ENCODE results near the gene KDM4C.

The KDM4C gene

DNA sequence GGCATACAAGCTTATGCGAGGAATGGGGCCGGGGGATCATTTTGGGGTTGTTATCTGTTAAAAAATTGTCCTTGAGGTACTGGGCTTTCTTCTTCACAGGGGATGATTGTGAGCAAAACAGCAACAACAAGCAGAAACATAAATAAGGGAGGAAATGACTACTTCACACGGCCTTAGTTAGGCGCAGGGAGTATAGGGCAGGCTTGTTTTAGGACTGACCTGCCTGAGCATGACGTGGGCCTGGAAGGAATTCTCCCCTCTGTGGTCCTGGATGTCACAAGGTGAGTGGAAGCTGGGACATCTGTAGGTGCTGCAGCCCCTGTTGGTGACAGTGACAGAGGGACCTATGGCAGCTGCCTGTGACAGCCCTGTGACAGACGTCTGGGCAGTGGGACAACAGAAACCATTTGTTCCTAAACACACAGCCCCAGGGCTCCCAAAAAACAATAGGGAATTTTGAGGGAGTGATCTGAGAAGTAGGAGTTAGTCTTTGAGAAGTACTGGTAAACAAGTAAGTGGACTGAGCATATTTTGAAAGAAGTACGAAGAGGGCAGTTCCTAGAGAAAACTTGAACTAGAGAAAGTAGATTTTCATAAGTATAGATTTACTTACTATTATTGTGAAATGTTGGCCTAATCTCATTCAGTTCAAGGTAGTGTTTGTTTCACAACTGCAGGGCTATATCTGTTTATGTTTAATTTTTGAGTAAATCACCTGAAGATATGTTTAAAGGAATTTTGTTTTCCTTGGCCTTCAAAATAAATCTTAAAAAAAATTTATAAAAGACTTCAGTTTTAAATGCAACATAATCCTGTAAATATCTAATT, 113.1 kb downstream of the KDM4C start:
- H3K4me3 ChIP-seq (ENCODE audit: low read depth, low read length): no peak overlapping the region
- ChIA-PET POLR2A (no interaction called here), CTCF (no interaction called here)
- no peak for DNase-seq (ENCODE audit: low read depth, low spot score)
- TF ChIP-seq, protein P1, sequence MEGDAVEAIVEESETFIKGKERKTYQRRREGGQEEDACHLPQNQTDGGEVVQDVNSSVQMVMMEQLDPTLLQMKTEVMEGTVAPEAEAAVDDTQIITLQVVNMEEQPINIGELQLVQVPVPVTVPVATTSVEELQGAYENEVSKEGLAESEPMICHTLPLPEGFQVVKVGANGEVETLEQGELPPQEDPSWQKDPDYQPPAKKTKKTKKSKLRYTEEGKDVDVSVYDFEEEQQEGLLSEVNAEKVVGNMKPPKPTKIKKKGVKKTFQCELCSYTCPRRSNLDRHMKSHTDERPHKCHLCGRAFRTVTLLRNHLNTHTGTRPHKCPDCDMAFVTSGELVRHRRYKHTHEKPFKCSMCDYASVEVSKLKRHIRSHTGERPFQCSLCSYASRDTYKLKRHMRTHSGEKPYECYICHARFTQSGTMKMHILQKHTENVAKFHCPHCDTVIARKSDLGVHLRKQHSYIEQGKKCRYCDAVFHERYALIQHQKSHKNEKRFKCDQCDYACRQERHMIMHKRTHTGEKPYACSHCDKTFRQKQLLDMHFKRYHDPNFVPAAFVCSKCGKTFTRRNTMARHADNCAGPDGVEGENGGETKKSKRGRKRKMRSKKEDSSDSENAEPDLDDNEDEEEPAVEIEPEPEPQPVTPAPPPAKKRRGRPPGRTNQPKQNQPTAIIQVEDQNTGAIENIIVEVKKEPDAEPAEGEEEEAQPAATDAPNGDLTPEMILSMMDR (IDR thresholded peaks at IDR 0.05; ENCODE audit: insufficient read depth, low read length, missing control alignments): no peak

DNA sequence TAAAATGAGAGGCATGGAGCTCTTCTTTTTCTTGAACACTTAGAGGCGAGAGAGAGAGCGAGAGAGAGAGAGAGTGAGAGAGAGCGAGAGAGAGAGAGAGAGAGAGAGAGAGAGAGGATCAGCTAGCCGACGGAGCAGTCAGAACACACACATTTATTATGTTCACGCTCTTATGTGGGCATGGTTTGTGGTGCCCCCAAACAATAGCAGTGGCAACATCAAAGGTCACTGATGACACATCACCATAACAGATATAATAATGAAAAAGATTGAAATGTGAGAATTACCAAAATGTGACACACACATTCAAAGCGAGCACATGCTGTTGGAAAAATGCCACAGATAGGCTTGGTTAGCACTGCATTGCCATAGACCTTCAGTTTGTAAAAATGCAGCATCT, 116.1 kb downstream of the KDM4C start:
- TF ChIP-seq, protein P1 (IDR thresholded peaks at IDR 0.05; ENCODE audit: insufficient read depth, low read length, missing control alignments): no peak
- CTCF ChIA-PET: interaction anchor here (1.3 to 1.7 kb wide), 2 partner anchors 9 to 46 kb away, joined by 4 to 5 read pairs; no protein-coding TSS in a partner anchor

GRCh38 chr9:6876195-6876894, 118.6 kb downstream of the KDM4C start:
- H3K4me3 ChIP-seq (ENCODE audit: low read depth, low read length): no peak overlapping the region
- POLR2A ChIA-PET: no interaction called here
- no peak for DNase-seq (ENCODE audit: low read depth, low spot score)
- CTCF ChIA-PET: no interaction called here
- TF ChIP-seq, protein P1 (IDR thresholded peaks at IDR 0.05; ENCODE audit: insufficient read depth, low read length, missing control alignments): no peak

More for the DNA sequence above, 116.1 kb downstream of the KDM4C start:
- POLR2A ChIA-PET: no interaction called here
- no peak for DNase-seq (ENCODE audit: low read depth, low spot score)
- no peak overlapping the region for H3K4me3 ChIP-seq (ENCODE audit: low read depth, low read length)

DNA sequence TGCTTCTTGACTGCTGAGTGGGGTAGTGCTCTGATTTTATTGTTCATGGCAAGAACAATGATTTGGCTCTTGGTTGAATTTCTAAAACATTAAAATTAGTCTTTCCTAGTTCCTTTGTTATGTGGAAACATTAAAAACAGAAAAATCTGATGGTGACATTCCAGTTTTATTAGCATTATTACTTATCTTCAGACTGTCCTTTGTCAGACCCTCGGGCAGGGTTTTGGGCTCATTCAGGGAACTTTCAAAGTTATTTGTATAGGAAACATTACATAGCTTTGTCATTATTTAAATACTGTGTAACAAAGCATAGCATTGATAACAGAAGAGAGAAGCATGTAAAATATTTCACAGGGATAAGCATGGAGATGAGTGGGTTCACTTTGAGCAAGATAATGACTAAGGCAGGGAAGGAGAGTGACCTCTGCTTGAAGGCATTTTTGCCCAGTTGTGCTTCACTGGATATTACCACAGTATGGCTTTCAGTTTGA, 119.9 kb downstream of the KDM4C start:
- POLR2A ChIA-PET: no interaction called here
- CTCF ChIA-PET: no interaction called here
- H3K4me3 ChIP-seq (ENCODE audit: low read depth, low read length): no peak overlapping the region
- DNase-seq (ENCODE audit: low read depth, low spot score): peak; percentile 29
- TF ChIP-seq, protein P1 (IDR thresholded peaks at IDR 0.05; ENCODE audit: insufficient read depth, low read length, missing control alignments): no peak

- POLR2A ChIA-PET: no interaction called here
- no peak overlapping the region for H3K4me3 ChIP-seq (ENCODE audit: low read depth, low read length)
- TF ChIP-seq, protein P1 (IDR thresholded peaks at IDR 0.05; ENCODE audit: insufficient read depth, low read length, missing control alignments): no peak
- CTCF ChIA-PET: no interaction called here
- DNase-seq (ENCODE audit: low read depth, low spot score): no peak
These were observed 122.9 kb downstream of the KDM4C start for GRCh38 chr9:6880626-6881025.

DNA sequence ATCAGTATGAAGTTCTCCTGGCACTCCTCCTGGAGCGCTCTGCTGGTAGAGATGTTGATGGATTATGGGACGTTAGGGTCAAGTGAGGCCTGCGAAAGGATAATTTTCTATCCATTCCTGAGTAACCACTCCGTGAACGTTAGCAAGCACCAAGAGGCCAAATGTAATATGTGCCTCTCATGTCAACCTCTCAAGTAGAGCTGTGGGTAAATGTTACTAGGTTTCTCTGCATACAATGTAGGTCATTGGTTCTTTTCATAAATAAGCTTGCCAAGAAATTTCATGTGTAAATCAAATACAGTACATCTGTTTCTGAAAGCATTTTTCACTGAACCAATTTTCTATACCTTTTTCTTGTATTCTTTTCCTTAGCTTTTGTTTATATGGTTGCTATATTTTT, 126.3 kb downstream of the KDM4C start:
- H3K4me3 ChIP-seq (ENCODE audit: low read depth, low read length): no peak overlapping the region
- TF ChIP-seq, protein P1 (IDR thresholded peaks at IDR 0.05; ENCODE audit: insufficient read depth, low read length, missing control alignments): no peak
- CTCF ChIA-PET: interaction anchor here (1.3 to 1.6 kb wide), 2 partner anchors 55 to 57 kb away, joined by 3 to 4 read pairs; no protein-coding TSS in a partner anchor
- DNase-seq (ENCODE audit: low read depth, low spot score): no peak
- POLR2A ChIA-PET: no interaction called here

All from AG04449 (cell line).